Mucosa of rectum (tissue), 2 donors: Measurements from ENCODE around the gene GRID2.
"Not testable (repeated sequence)": the region's sequence is repeated elsewhere in the genome, so short reads cannot be mapped to it uniquely, and the experiment has no call there.

Experiments
- H3K27ac ChIP-seq, 2 donors: one replicate each; pipeline ENCODE4 v1.7.0; 2013; ENCODE audit warnings: inconsistent platforms in 2 of 2, low read depth in 2 of 2, low read length in 2 of 2
- H3K27me3 ChIP-seq, 2 donors: one replicate each; pipeline ENCODE4 v1.7.0; 2013; ENCODE audit warnings: low read length in 2 of 2; ENCODE audit not compliant: control insufficient read depth in 2 of 2, insufficient read depth in 2 of 2
- H3K36me3 ChIP-seq, 2 donors: one replicate each; pipeline ENCODE4 v1.7.0; 2013; ENCODE audit warnings: low read length in 2 of 2; ENCODE audit not compliant: control insufficient read depth in 2 of 2, insufficient read depth in 2 of 2
- H3K4me1 ChIP-seq, 2 donors: one replicate each; pipeline ENCODE4 v1.7.0; 2013; ENCODE audit warnings: low read length in 2 of 2, mild to moderate bottlenecking in 1 of 2; ENCODE audit not compliant: control insufficient read depth in 2 of 2, insufficient read depth in 2 of 2
- H3K4me3 ChIP-seq, 2 donors: one replicate each; pipeline ENCODE4 v1.7.0; 2013; ENCODE audit warnings: low read length in 2 of 2
- H3K9ac ChIP-seq, 2 donors: one replicate each; pipeline ENCODE4 v1.7.0; 2013; ENCODE audit warnings: low read length in 2 of 2, low read depth in 1 of 2, mild to moderate bottlenecking in 1 of 2
- H3K9me3 ChIP-seq, 2 donors: one replicate each; pipeline ENCODE4 v1.7.0; 2013; ENCODE audit warnings: low read length in 2 of 2; ENCODE audit not compliant: control insufficient read depth in 2 of 2
- donor health status: healthy.
- donor health status: Normal muscosa, but diverticular disease.

Gene GRID2

DNA sequence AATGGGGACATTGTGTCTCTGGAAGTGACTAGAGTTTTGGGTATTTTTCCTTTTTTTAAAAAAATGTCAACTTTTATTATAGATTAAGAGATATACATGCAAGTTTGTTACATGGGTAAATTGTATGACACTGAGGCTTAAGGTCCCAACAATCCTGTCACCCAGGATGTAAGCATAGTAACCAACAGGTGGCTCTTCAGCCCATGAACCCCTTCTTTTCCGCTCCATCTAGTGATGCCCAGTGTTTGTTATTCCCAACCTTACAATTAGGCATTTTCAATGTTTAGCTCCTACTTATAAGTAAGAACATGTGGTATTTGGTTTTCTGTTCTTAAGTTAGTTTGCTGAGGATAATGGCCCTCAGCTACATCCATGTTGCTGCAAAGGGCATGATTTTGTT is 102.7 kb downstream of the GRID2 start:
- H3K36me3 ChIP-seq, result no peaks in the 10 kb centered on the region
- no peak overlapping the region for H3K9ac ChIP-seq
- H3K4me3 ChIP-seq, result no peak overlapping the region
- no peaks in the 10 kb centered on the region for H3K4me1 ChIP-seq
- H3K9me3 ChIP-seq, result no peaks in the 10 kb centered on the region
- H3K27ac ChIP-seq, result no peak overlapping the region
- no peaks in the 10 kb centered on the region for H3K27me3 ChIP-seq

- no peak overlapping the region for H3K9ac ChIP-seq
- H3K27ac ChIP-seq, result no peak overlapping the region
- H3K27me3 ChIP-seq, result no peaks in the 10 kb centered on the region
- no peaks in the 10 kb centered on the region for H3K4me1 ChIP-seq
- no peak overlapping the region for H3K4me3 ChIP-seq
- no peaks in the 10 kb centered on the region for H3K36me3 ChIP-seq
- no peaks in the 10 kb centered on the region for H3K9me3 ChIP-seq
Measured at GRCh38 chr4:92421920-92422319, 118.2 kb downstream of the GRID2 start.

GRCh38 chr4:92433272-92433758 is 129.5 kb downstream of the GRID2 start:
- H3K4me1 ChIP-seq, result no peaks in the 10 kb centered on the region
- no peak overlapping the region for H3K27ac ChIP-seq
- H3K4me3 ChIP-seq, result no peak overlapping the region
- no peaks in the 10 kb centered on the region for H3K27me3 ChIP-seq
- H3K9me3 ChIP-seq, result no peaks in the 10 kb centered on the region
- H3K36me3 ChIP-seq, result no peaks in the 10 kb centered on the region
- H3K9ac ChIP-seq, result no peak overlapping the region

GRCh38 chr4:92438722-92439121 is 135.0 kb downstream of the GRID2 start:
- H3K36me3 ChIP-seq, H3K27ac ChIP-seq, H3K9me3 ChIP-seq, H3K4me3 ChIP-seq, H3K9ac ChIP-seq, H3K4me1 ChIP-seq, H3K27me3 ChIP-seq: not testable (repeated sequence)

DNA sequence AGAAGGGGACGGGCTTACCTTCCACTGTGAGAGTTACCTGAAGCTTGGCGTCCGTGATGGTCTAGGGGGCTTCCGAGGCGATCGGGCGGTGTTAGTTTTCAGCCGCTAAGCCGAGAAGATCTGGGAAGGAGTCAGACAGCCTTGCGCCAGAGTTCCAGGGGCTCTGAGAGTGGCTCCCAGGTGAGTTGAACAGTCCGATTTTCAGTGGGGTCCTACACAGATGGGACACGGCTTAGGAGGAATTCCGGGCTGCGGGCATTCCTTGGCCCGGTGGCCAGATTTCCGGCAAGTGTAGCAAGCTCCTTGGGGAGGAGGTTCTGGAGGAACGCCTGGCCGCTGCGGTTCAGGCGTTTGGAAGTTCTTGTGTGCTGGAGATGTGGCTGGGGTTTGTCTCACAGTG is 138.4 kb downstream of the GRID2 start:
- not testable (repeated sequence) for H3K9me3 ChIP-seq, H3K27ac ChIP-seq, H3K4me1 ChIP-seq, H3K36me3 ChIP-seq, H3K4me3 ChIP-seq, H3K9ac ChIP-seq, H3K27me3 ChIP-seq

- not testable (repeated sequence) for H3K9ac ChIP-seq, H3K4me1 ChIP-seq, H3K36me3 ChIP-seq, H3K9me3 ChIP-seq, H3K4me3 ChIP-seq, H3K27me3 ChIP-seq, H3K27ac ChIP-seq
Measured at GRCh38 chr4:92444143-92444843, 140.5 kb downstream of the GRID2 start.

DNA sequence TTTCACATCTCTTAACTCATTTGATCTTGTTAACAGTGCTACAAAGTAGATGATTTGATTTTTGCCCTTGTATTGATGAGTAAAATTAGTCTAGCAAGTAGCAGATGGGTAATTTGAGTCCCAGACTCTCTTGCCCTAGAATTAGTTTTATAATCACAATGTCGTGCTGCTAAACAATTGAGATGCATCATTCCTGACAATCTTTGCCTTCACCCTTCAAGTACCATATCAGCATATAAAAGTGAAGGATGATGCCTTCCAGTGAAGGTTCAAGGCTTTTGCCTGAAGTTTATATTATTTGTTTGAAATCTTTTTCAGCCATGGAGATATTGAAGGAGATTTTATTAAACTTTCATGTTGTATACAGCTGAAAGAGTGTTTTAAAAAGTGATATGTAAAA is 141.4 kb downstream of the GRID2 start:
- H3K9ac ChIP-seq, result no peak overlapping the region
- H3K4me1 ChIP-seq, result no peaks in the 10 kb centered on the region
- no peak overlapping the region for H3K4me3 ChIP-seq
- H3K27me3 ChIP-seq, result no peaks in the 10 kb centered on the region
- H3K27ac ChIP-seq, result no peak overlapping the region
- H3K36me3 ChIP-seq, result no peaks in the 10 kb centered on the region
- no peaks in the 10 kb centered on the region for H3K9me3 ChIP-seq

DNA sequence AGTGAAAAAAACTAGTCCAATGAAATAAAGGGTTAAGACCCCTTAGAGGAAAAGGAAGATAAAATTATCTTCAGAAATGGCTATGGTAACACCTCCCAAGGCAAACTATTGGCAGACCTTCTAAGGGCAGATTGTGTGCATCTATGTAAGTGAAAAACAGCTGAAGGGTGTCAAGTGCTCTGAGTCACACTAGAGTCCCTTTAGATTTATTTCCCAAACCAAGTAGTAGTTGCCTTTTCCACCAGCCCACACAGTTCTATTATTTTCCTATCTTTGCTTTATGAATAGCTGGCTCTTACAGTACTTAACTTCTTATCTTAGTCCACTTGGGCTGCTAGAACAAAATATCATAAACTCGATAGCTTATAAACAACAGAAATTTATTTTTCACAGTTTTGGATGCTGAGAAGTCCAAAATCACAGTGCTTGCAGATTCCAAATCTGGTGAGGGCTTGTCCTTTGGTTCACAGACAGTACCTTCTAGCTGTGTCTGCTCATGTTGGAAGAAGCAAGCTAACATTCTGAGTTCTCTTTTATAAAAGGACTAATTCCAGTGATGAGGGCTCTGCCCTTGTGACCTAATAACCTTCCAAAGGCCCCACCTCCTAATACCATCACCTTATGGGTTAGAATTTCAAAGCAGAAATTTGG is 143.6 kb downstream of the GRID2 start:
- no peaks in the 10 kb centered on the region for H3K9me3 ChIP-seq
- H3K4me3 ChIP-seq, result no peak overlapping the region
- H3K27ac ChIP-seq, result no peak overlapping the region
- H3K9ac ChIP-seq, result no peak overlapping the region
- H3K36me3 ChIP-seq, result no peaks in the 10 kb centered on the region
- no peaks in the 10 kb centered on the region for H3K4me1 ChIP-seq
- H3K27me3 ChIP-seq, result no peaks in the 10 kb centered on the region

DNA sequence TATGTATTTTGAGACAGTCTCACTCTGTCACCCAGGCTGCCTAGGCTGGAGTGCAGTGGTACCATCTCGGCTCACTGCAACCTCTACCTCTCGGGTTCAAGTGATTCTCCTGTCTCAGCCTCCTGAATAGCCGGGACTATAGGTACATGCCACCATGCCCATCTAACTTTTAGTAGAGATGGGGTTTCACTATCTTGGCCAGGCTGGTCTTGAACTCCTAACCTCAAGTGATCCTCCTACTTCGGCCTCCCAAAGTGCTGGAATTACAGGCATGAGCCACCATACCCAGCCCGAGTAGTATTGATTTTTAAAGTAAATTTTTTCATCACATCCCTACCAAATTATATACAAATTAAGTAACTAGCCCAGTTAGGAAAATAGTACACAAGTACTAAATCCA is 144.4 kb downstream of the GRID2 start:
- H3K9ac ChIP-seq, H3K27ac ChIP-seq, H3K27me3 ChIP-seq, H3K9me3 ChIP-seq, H3K4me1 ChIP-seq, H3K36me3 ChIP-seq, H3K4me3 ChIP-seq: not testable (repeated sequence)

DNA sequence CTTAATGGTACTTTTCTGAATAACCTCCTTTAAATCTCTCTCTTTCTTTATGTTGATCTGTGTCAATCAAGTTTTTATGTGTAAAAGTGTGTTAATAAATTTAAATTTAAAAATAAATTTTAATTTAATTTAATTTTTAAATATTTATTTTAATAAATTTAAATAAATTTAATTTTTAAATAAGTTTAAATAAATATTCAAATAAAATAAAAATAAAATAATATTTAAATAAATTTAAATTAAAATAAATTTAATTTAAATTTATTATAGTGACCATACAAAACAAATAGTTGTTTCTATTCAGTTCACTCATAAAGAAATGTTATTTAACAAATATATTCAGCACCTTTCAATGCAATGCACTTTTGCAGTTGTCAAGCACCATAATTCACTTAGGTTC is 146.9 kb downstream of the GRID2 start:
- H3K27ac ChIP-seq, result no peak overlapping the region
- H3K4me1 ChIP-seq, result no peaks in the 10 kb centered on the region
- H3K27me3 ChIP-seq, result no peaks in the 10 kb centered on the region
- H3K9me3 ChIP-seq, result no peaks in the 10 kb centered on the region
- H3K9ac ChIP-seq, result no peak overlapping the region
- H3K36me3 ChIP-seq, result no peaks in the 10 kb centered on the region
- H3K4me3 ChIP-seq, result no peak overlapping the region
